Hematopoietic multipotent progenitor cell treated with erythropoietin and hydrocortisone succinate and interleukin-3 and kit ligand, for 6 days (in vitro differentiated cells): Measurements from ENCODE around the gene ENPP1.
"Not testable (repeated sequence)": the region's sequence is repeated elsewhere in the genome, so short reads cannot be mapped to it uniquely, and the experiment has no call there.

Experiments
- DNase-seq: peaks from one replicate; pipeline ENCODE4 v3.0.0-alpha.2; 2015

The ENPP1 gene

DNA sequence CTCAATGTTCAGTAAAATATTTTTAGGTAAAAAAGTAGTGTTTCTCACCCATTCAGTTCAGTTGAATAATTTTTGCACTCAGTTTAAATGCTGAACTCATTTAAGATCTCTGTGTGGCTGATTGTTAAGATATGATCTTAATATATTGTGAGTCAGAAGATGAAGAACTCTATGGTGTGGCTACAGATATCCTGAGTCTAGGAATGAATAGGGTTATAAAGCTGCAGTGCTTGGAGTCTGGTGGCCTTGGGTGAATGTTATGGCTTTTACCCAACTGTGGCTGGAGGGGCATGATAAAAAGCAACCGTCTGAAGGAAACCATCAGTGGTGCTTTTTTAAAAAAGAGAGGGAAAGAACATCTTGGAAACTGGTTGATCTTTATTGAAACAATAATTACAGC, 77.4 kb downstream of the ENPP1 start:
- DNase-seq = no peak

DNA sequence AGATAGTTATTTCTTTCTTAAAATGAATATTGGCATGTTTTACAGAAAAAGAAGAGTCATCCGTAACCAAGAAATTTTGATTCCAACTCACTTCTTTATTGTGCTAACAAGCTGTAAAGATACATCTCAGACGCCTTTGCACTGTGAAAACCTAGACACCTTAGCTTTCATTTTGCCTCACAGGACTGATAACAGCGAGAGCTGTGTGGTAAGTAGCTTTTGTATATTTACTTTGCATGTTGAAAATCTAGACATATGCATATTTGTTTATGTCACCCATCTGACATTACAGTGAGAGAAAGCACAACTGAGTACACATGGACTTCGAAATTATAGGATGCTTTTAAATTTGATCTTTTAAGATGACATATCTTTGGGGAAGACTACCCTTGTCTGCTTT, 78.7 kb downstream of the ENPP1 start:
- no peak for DNase-seq

DNA sequence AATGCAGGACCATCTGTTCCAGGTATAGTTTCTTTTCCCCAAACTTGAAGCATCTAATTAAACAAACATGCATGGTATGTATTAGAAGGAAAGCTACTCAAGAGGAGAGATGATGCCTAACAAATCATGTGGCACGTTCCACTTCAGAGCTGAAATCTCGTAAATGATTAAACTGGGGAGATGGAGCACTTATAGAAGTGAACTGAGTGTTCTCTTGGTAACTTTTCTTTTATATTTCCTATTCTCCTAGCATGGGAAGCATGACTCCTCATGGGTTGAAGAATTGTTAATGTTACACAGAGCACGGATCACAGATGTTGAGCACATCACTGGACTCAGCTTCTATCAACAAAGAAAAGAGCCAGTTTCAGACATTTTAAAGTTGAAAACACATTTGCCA, 82.3 kb downstream of the ENPP1 start:
- no peak for DNase-seq

- no peak for DNase-seq
Observed at GRCh38 chr6:131893198-131893597, 85.4 kb downstream of the ENPP1 start.

DNA sequence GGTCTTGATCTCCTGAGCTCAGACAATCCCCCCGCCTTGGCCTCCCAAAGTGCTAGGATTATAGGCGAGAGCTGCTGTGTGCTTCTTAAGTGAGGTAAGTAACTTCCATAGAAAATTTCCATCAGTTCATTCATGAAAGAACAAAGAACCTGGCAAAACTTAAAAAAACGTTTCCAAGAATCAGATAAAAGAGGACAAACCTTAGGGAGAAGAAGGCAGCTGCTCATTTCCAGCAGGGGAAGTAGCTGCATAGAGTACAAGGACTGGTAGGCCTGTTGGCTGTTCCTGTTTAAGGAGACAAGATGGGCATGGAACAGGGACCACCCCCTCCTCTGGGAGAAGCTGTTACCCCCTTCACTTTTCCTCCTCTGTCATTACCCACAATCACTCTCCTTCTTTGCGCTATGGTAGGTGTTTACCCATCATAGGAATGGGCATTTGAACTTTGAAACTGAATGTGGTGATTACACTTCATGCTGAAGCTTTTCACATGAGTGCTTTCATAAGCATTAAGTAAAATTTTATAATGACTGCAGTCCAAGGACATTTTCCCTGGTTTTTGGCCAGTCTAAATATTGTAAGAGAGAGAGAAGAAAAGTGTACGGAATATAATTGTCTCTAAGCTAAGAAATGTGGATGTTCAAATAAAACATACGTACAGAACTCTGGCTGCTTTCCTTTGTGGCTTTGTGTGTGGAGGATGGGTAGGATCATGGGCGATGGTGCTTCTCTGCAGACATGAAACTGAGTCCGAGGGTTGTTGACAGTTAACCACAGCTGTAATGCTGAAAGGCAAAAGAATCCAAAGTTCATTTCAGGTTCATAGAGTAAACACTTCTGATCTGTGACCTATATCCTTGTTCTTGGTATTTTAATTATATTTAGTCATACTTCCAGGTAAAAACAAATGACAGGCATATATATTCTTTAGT, 86.9 kb downstream of the ENPP1 start:
- no peak for DNase-seq

DNA sequence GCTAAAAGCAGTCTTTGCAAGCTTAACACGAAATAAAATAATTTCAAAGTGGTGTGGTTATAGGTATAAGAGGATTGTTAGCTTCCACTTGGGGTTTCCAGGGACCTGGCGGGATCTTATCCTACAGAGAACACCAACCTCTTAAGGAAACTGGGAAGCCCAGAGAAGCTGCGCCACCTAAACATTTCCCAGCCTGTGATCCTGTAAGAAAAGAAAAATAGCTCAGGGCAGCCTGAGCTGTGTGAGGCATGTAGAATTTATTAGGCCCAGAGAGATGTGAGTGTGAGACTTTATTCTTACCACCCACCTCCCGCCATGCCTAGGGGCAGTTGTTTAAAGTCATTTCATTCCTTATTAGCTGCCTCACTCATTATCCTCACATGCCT, 89.2 kb downstream of the ENPP1 start:
- DNase-seq = no peak

DNA sequence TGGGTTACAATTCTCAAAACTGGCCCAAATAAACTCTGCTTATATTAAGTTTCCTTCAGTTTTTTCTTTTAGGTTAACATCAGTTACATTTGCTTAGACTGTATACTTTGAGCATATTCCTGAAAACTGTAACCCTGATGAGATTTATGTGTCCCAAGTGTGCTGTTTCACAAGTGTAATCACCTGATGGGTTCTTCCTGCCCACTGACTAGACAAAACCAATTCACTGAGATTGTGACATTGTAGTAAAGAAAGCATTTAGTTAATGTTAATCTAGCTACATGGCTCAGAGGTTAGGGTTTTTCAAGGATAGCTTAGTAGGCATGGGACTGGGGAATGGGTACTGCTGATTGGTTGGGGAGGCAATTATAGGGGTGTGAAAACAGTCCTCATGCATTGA, 89.8 kb downstream of the ENPP1 start:
- DNase-seq = no peak

GRCh38 chr6:131898718-131899117, 90.9 kb downstream of the ENPP1 start:
- DNase-seq = no peak

DNA sequence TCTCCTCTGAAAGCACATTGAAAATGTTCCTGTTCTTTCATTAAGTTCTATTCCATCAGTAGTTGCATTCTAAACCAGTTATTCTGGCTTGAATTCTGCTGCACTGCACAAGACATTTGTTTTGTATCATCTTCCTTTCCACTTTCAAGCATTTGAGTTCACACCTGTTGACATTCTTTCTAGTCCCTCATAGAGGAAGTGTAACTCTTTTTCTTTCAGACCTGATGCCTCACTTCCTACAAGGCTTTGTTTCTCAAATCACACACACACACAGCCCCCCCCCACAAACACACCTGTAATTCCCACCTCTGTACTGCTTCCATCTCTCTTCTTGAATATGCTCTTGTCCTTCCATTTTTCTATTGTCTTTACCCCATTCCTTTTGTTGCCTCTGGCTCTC, 92.4 kb downstream of the ENPP1 start:
- DNase-seq = no peak

GRCh38 chr6:131901326-131901873, 93.6 kb downstream of the ENPP1 start:
- not testable (repeated sequence) for DNase-seq

DNA sequence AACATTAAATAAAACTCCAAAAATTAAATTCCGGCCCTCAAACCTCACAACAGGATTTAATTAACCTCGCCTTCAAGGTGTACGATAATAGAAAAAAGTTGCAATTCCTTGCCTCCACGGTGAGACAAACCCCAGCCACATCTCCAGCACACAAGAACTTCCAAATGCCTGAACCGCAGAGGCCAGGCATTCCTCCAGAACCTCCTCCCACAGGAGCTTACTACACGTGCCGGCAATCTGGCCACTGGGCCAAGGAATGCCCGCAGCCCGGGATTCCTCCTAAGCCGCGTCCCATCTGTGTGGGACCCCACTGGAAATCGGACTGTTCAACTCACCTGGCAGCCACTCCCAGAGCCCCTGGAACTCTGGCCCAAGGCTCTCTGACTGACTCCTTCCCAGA, 95.9 kb downstream of the ENPP1 start:
- DNase-seq = not testable (repeated sequence)

DNA sequence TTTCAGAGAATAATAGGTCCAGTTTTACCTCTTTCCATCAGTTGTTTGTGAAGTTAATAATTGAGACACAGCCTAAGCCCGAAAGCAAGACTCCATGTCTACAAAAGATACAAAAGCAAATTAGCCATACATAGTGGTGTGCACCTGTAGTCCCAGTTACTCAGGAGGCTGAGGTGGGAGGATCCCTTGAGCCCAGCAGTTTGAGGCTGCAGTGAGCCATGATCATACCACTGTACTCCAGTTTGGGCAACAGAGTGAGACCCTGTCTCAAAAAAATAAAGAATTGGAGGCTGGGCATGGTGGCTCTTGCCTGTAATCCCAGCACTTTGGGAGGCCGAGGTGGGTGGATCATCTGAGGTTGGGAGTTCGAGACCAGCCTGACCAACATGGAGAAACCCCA, 101.0 kb downstream of the ENPP1 start:
- DNase-seq = not testable (repeated sequence)

DNA sequence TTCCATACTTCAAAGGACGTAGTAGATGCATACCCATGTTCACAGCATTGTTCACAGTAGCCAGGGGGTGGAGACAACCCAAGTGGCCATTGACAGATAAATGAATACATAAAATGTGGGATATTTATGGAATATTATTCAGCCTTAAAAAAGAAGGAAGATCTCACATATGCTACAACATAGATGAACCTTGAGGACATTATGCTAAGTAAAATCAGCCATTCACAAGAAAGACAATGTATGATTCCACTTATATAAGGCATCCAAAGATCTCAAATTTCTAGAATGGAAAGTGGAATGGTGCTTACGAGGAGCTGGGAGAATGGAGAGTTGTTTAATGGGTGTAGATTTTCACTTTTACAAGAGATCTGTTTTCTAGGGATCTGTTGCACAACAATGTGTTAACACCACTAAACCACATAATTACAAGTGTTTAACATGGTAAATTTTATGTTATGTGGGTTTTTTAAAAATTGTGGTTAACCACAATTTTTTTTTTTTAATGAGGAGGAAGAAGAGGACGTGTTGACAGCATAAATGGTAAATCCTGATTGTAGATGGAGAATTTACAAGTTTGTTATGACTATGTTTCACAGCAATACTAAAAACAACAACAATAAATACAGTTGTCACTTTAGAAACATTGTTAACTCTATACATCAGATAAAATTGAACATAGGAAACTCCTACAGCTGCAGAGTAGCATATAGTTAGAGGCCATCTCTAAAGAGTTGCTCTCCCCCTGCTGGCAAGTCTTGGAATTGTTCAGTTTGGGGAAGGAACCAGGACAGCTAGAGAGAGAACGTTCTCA, 101.8 kb downstream of the ENPP1 start:
- peak; percentile 88 for DNase-seq

GRCh38 chr6:131910219-131910589, 102.4 kb downstream of the ENPP1 start:
- DNase-seq = no peak

DNA sequence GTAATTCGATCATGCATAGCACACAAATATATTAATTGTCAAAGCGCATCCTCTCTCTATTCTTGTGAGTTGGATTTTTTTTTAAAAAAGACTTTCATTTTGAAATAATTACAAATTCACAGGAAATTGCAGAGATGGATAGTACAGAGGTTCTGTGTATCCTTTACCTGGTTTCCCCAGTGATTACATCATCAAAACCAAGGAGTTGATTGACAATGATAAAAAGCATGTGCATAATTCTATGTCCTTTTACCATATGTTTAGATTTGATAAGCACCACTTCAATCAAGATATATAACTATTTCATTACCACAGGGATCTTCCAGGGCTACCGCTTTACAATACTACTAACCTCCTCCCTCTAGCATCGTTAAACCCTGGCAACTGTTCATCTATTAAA, 103.1 kb downstream of the ENPP1 start:
- no peak for DNase-seq

DNA sequence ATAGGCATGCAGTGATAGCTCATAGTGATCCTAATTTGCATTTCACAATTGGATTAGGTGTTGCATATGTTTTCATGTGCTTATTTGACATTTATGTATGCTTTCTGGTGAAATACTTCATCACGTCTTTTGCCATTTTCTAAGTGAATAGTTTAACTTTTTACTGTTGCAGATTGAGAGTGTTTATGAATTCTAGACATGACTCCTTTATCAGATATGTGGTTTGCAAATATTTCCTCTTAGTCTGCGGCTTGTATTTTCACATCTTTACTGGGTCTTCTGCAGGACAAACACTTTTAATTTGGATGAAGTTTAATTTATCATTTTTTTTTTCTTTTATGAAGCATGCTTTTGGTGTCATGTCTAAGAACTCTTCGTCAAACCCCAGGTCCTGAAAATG, 104.1 kb downstream of the ENPP1 start:
- no peak for DNase-seq

- DNase-seq = no peak
Observed at GRCh38 chr6:131914234-131914633, 106.4 kb downstream of the ENPP1 start.

GRCh38 chr6:131914967-131915751, 107.3 kb downstream of the ENPP1 start:
- DNase-seq = peak; percentile 85

DNA sequence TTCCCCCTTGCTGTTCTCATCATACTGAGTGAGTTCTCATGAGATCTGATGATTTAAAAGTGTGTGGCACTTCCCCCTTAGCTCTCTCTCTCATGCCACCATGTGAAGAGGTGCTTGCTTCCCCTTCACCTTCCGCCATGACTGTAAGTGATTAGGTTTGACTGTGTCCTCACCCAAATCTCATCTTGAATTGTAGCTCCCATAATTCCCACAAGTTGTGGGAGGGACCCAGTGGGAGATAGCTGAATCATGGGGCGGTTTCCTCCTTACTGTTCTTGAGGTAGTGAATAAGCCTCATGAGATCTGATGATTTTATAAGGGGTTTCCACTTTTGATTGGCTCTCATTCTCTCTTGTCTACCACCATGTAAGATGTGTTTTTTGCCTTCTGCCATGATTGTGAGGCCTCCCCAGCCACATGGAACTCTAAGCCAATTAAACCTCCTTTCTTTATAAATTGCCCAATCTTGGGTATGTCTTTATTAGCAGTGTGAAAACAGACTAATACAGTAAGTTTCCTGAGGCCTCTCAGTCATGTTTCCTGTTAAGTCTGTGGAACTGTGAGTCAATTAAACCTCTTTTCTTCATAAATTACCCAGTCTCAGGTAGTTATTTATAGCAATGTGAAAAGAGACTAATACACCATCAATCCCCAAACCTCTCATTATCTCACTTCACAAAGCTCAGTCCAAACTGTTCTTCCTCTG, 108.4 kb downstream of the ENPP1 start:
- DNase-seq = not testable (repeated sequence)

- DNase-seq = no peak
Observed at GRCh38 chr6:131916847-131917246, 109.0 kb downstream of the ENPP1 start.

GRCh38 chr6:131917318-131917717, 109.5 kb downstream of the ENPP1 start:
- peak; percentile 74 for DNase-seq
